HG02970 (cell line): ENCODE results near the gene ZNF789.
"Not testable (repeated sequence)": the region's sequence is repeated elsewhere in the genome, so short reads cannot be mapped to it uniquely, and the experiment has no call there.

Experiments used
- ATAC-seq: cut with Tn5 transposase; IDR thresholded peaks from one replicate; pipeline ENCODE4 v1.9.1; 2021; ENCODE audit warnings: mild to moderate bottlenecking, moderate library complexity, moderate number of reproducible peaks; ENCODE audit not compliant: unreplicated experiment, low FRiP score

The ZNF789 gene

GRCh38 chr7:99500637-99501009 is 27.9 kb downstream of the ZNF789 start:
- no peak for ATAC-seq

DNA sequence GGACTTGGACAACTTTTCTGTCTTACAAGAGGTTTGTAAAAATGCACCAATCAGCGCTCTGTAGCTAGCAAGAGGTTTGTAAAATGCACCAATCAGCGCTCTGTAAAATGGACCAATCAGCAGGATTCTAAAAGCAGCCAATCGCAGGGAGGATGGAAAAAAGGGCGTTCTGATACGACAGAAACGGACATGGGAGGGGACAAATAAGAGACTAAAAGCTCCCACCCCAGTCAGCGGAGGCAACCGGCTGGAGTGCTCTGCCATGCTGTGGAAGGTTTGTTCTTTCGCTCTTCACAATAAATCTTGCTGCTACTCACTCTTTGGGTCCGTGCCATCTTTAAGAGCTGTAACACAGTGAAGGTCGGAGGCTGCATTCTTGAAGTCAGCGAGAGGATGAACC is 28.5 kb downstream of the ZNF789 start:
- not testable (repeated sequence) for ATAC-seq

DNA sequence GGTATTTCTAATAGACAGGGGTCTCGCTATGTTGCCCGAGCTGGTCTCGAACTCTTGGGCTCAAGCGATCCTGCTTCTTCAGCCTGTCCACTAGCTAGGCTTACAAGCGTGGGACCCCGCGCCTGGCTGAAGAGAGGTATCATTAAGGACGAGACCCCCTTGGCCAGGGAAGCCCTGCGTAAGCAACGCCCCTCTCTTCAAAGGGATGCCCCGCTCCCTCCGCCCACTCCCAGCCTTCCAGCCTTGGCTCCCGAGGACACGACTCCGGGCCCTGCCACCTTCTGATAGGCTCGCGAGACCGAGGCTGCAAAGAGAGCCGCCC is 31.6 kb downstream of the ZNF789 start:
- no peak for ATAC-seq

- ATAC-seq, result peak; percentile 76
Observed at GRCh38 chr7:99504603-99505323, 32.1 kb downstream of the ZNF789 start, which contains the start of gene ZKSCAN5. TSS of gene ZKSCAN5 (plus strand) at chr7:99504662. CDS start at chr7:99506045, 1,383 bp downstream.

DNA sequence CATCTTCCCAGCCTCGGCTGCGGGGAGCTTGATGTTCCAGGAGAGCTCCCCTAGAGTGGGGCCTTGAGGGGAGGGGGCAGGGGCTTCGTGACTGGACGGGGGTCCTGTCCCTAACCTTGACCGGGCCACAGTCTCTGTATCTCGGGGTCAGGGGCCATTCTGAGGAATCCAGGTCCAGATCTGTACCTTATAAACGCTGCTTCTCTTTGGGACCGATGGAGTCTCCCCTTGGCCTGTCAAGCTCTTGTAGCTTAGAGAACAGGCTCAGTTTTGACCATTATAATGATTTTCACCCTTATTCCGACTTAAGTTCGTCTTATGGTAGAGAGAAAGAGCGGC is 32.6 kb downstream of the ZNF789 start:
- no peak for ATAC-seq

DNA sequence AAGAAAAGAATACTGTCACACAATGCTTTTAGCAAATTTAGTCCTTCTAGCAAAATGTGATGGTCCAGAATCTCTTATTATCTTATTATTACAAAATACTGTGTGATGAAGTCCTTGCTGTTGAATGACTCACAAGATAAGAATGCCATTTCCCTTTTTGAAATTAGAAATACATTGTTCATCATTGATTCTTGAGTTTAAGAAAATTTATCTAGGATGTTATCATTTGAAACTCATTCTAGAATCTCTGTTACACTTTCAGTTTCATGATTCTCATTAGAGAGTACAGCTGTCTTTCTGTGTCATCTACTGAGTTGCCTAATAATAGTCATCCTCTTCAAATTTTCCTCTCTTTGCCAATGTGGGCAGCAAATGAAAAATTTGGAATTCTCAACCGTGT is 41.4 kb downstream of the ZNF789 start:
- ATAC-seq, result no peak

DNA sequence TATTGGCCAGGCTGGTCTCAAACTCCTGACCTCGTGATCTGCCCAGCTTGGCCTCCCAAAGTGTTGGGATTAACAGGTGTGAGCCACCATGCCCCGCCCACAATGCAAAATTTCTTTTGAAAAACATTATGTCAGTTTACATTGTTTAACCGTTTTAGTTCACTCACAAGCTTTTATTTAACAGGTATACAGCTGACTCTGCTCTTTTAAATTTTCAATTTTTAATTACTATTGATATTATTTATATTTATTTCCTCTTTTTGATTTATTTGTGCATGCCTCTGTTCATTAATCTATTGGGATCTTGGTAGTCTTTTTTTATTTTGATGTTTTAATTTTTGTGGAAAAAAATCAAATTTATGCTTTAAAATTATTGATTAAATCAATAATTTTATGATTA is 48.7 kb downstream of the ZNF789 start:
- ATAC-seq, result no peak

- no peak for ATAC-seq
Observed at GRCh38 chr7:99525713-99526440, 53.2 kb downstream of the ZNF789 start.

DNA sequence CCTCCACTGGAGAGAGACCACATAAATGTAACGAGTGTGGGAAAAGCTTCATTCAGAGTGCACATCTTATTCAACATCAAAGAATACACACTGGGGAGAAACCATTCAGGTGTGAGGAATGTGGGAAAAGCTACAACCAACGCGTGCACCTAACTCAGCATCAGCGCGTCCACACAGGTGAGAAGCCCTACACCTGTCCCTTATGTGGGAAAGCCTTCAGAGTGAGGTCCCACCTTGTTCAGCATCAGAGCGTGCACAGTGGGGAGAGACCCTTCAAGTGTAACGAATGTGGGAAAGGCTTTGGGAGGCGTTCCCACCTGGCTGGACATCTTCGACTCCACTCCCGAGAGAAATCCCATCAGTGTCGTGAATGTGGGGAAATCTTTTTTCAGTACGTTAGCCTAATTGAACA is 58.7 kb downstream of the ZNF789 start:
- ATAC-seq, result no peak

- no peak for ATAC-seq
Observed at GRCh38 chr7:99535667-99536066, 63.0 kb downstream of the ZNF789 start.
